Stimulated activated CD4-positive, alpha-beta T cell treated with anti-CD3 and anti-CD28 coated beads, TNF-alpha, amount 100 ng/mL, for 1 hour (primary cell): ENCODE data around the gene PAPSS1.

Experiments used
- DNase-seq, 3 donors: peaks; one replicate each; pipeline ENCODE4 v3.0.0-alpha.2; 2020; ENCODE audit warnings: low read depth in 3 of 3, low spot score in 1 of 3

The PAPSS1 gene

DNA sequence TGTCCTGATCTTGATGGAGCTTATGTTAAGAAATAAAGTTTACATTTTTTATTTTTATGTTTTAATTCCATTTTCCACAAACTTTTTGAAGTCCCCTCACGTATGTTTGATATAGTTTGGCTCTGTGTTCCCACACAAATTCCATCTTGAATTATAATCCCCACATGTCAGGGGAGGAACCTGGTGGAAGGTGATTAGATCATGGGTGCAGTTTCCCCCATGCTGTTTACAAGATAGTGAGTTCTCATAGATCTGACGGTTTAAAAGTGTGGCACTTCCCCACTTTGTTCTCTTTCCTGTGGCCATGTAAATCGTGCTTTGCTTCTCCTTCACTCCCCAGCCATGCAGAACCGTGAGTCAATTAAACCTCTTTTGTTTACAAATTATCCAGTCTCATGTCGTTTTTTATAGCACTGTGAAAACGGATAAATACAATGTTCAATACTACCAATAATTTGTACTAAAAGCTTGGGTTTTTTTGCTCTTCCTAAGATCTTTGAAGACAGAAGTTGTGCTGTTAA is 89.8 kb downstream of the PAPSS1 start:
- no peak for DNase-seq

- DNase-seq, result no peak
Measured at GRCh38 chr4:107629318-107629717, 90.7 kb downstream of the PAPSS1 start.

DNA sequence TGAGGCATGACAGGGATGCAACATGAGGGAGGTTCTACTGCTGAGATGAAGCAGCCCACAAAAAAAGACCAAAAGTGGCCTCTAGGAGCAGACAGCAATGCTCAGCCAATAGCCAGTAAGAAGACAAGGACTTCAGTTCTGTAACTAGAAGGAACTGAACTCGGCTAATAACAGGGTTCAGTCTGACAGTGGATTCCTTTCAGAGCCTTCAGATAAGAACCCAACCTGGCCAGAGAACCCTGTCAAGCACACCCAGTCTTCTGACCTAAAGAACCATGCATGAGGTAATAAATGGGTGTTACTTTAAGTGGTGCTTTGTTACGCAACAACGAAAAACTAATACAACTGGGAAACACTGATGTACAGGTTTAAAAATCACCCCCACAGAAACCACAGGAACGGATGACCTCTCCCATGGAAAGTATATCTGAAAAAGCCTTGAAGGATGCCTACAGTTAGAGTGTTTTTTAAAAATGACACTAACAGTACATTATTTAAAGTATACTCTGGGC is 94.6 kb downstream of the PAPSS1 start:
- no peak for DNase-seq

DNA sequence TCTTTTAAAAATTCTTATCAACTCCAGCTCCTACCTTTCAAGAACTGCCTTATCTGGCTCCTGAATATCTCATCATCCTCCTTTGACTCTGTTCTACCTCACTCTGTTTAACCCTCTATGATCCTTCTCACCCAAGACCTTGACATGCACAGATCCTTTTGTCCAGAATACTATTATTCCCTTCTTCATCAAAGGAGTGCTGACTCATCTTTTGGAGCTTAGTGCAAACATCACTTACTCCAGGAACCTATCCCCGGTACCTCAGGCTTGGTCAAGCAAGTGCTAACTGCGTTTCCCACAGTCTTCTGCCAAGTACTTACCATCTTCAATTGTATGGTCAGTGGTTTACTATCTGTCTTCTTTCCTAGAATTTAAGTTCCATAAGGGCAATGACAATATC is 96.0 kb downstream of the PAPSS1 start:
- no peak for DNase-seq

DNA sequence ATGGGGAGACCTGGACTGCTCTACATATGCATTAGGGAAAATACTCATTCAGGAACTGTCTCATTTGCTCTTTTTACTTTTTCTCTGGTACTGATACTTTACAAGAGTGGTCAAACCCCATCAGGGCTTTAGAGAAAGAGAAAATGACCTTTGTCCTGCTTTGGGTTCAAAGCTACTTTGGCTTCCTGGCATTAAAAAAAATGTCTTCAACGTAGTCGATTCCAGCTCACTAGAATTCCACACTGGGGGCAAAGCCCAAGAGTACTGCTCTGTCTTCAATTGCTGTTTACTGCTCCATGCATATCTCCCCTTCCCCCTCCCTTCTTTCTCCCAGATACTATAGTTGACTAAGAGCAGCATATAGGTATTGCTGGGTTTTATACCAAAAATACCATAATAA is 98.0 kb downstream of the PAPSS1 start:
- DNase-seq, result no peak

DNA sequence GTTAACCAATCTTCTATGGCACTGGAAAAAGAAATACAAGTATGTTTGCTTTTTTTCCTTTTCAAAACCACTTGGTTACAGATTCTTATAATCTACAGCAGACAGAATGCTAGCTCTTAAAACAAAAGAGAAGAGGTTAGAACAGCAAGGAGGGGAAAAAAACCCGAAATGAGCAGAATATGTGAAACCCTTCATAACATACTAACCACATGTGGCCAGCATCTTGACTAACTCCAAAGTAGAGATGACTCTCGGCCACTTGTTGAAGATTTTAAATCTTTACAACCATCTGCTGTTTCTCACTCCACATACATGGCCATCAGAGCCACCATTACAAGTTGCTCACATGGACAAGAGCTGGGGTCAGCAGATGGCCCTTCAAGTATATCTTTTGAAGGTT is 100.3 kb downstream of the PAPSS1 start:
- no peak for DNase-seq

DNA sequence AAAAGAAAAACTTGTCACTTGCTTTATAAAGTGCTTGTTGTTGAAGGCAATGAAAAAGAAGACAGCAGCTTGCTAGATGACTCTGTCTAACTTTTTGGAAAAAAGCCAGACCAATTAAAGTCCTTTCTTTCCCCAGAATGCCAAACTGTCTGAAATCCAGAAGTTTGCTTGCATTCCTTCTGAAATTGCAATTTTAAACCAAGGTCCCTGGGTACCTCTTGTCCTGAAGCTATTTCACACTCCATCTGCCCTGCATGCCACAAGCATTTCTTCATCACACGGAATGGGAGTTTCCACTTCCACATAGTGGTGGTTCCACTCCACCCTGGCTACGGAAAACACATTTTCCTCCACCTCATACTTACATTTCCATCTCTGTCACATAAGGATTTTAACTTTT is 101.0 kb downstream of the PAPSS1 start:
- DNase-seq, result no peak

GRCh38 chr4:107618656-107619055 is 101.4 kb downstream of the PAPSS1 start:
- no peak for DNase-seq

DNA sequence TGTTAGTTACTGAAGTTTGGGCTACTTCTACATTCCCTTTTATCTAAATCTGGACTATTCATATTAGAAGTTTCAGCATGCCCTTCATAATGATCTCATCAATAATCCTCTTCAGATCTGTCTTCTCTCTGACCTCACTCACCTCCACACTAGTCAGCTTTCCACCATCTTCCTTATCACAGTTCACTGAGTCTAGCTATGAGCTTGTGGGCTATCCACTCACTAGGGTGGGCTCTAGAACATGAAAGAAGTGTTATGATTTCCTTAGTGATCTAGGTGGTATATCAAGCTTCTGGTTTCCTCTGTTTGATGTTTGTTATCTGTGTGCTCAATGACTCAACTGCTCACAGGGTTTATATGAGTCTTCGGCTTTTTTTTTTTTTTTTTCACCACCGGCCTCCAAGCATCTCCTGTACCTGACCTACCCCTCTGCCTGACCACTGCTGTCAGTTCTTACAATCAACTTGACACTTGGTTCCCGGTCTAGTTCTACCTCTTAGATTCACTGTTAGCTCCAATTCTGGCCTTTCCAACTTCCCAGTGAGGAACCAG is 103.1 kb downstream of the PAPSS1 start:
- DNase-seq, result no peak

DNA sequence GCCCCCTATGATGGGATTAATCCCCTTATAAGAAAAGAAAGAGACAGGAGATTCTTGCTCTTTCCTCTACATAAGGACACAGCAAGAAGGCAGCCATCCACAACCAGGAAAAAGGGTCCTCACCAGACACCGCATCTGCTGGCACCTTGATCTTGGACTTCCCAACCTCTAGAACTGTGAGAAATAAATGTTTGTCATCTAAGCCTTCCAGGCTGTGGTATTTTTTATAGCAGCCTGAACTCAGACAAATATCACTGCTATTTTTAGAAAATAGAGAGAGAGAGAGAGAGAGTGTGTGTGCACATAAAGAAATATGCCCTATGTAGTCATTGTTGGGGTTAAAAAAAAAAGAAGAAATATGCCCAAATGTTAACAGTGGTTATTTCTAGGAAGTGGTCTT is 104.2 kb downstream of the PAPSS1 start:
- no peak for DNase-seq

DNA sequence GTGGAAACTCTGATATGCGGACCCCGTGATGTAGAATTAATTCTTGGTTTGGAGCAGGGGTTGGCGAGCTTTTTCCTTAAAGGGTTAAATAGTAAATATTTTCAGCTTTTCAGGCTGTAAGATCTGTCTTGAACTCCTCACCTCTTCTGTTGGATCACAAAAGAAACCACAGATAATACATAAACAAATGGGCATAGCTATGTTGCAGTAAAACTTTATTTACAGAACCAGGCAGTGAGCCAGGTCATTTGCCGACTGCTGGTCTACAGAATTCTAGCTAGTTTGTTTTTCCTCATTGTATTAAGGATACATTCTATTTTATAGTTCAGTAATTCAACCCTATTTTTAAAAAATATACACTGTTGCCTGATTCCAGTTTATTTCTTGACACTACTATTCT is 116.6 kb downstream of the PAPSS1 start:
- DNase-seq, result no peak

- DNase-seq, result no peak
Measured at GRCh38 chr4:107600983-107601382, 119.1 kb downstream of the PAPSS1 start.

- no peak for DNase-seq
Measured at GRCh38 chr4:107600436-107600835, 119.6 kb downstream of the PAPSS1 start.

DNA sequence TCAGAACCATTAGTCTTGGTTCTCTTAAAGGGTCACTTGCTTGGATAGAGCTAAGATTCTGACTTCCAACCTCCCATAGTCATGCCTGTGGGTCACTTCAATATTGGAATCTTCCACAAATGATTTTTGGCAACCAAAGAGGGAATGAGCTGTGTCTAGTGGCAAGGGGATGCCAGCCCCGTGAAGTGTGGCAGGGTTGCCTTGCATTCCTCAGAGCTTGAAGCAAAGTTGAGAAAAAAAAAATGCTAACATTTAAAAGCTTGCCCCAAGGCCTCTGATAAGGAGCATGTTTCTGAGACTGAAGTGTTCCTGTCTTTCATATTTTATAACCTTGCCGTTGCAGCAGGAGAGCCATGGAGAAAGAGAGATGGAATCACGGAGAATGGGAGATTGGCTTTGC is 120.2 kb downstream of the PAPSS1 start:
- DNase-seq, result no peak

- no peak for DNase-seq
Measured at GRCh38 chr4:107593230-107593629, 126.8 kb downstream of the PAPSS1 start.

- DNase-seq, result no peak
Measured at GRCh38 chr4:107592519-107592918, 127.5 kb downstream of the PAPSS1 start.

DNA sequence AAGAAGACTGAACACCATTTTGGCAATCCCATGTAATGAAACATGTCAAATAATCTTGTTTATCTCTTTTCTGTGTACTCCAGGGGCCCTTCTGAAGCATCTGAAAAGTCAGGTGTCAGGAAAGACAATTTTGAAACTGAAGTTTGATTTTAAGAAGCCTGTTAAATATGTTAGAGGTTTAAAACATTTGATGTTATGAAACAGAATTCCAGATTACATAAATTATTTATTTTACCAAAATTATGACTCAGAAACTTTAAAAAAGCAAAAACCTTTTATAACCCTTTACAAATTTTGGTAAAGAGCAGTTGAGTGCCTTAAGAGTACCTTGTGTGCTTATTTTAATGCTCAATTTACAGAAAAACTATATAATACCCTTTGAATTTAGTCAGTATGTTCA is 130.8 kb downstream of the PAPSS1 start:
- DNase-seq, result no peak

GRCh38 chr4:107586371-107586770 is 133.7 kb downstream of the PAPSS1 start:
- DNase-seq, result no peak

DNA sequence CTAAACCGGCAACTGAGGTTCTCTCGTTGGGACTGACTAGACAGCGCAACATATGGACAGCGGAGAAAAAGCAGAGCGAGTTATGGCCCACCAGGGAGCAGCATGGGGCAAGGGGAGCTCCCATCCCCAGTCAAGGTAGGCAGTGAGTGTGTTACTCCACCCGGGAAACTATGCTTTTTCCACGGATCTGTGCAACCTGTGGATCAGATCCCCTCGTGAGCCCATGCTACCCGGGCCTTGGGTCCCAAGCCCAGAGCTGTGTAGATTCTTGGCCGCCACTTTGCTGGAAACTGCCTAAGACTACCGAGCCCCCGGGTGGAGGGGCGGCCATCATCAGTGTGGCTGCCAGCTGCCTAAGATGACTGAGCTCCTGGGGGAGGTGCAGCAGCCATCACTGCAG is 140.9 kb downstream of the PAPSS1 start:
- DNase-seq, result no peak

DNA sequence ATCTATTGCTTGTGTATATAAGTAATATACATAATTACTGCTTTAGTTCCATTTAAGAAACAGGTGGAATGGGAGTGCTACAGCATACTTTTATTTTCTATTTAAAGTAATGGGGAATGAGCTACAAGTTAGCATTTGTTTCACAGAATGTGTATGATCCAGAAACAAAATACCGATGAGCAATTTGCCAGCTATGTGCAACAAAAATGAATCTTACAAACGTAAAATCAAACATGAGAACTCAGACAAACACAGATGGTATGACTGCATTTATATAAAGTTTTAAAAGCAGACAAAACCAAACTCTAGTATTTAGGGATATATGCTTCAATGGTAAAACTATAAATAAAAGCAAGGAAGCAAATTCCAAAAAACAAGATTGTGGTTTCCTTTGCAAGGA is 141.7 kb downstream of the PAPSS1 start:
- DNase-seq, result no peak

- no peak for DNase-seq
Measured at GRCh38 chr4:107577743-107578142, 142.3 kb downstream of the PAPSS1 start.

DNA sequence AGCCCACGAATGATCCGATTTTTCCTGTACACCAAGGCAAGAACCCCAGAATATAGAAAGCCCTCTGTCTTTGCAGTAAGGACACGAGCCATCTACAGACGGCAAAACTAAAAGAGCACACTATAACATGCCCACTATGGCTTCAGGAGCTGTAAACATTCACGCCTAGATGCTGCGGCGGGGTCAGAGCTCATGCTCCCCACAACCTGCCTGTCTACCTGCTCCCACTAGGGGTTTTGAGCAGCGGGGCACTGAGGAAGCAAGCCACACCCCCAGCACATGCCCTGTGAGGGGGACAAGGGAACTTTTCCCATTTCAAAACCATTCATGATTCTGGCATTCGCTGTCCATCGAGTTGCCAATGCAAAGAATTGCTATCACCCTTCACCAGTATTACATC is 144.8 kb downstream of the PAPSS1 start:
- DNase-seq, result no peak

- DNase-seq, result no peak
Measured at GRCh38 chr4:107572281-107572680, 147.8 kb downstream of the PAPSS1 start.
